OCI-LY1 (cell line): ENCODE measurements around the gene LARP4.
A peak's percentile ranks its signal among the peaks of the same experiment; 100 is the strongest.

ENCODE experiments used
- H2AFZ ChIP-seq: fragments of 200-600 bp; sonication (generic), shearing (Covaris generic); 2 replicates; pipeline ENCODE4 v1.6.0; 2014; ENCODE audit warnings: antibody characterized with exemption, mild to moderate bottlenecking, low read length
- H3F3A ChIP-seq: fragments of 200-600 bp; sonication (generic), shearing (Covaris generic); 2 replicates; pipeline ENCODE4 v1.6.0; 2014; ENCODE audit warnings: mild to moderate bottlenecking, antibody characterized with exemption, low read length, moderate library complexity; ENCODE audit not compliant: insufficient read depth
- H3K27ac ChIP-seq: fragments of 200-600 bp; sonication (generic); 2 replicates; pipeline ENCODE4 v1.5.1; 2014; ENCODE audit warnings: low read length, mixed run types, mild to moderate bottlenecking, low read depth; ENCODE audit not compliant: poor library complexity, severe bottlenecking
- H3K27me3 ChIP-seq: fragments of 200-600 bp; sonication (generic); 2 replicates; pipeline ENCODE4 v1.6.0; 2014; ENCODE audit warnings: antibody characterized with exemption, mild to moderate bottlenecking, low read length, moderate library complexity; ENCODE audit not compliant: insufficient read depth
- H3K36me3 ChIP-seq: fragments of 200-600 bp; sonication (generic); 2 replicates; pipeline ENCODE4 v1.6.1; 2014; ENCODE audit warnings: mild to moderate bottlenecking, antibody characterized with exemption, low read length, moderate library complexity, mixed read lengths; ENCODE audit not compliant: insufficient read depth
- H3K4me1 ChIP-seq: fragments of 200-600 bp; sonication (generic); 2 replicates; pipeline ENCODE4 v1.5.1; 2014; ENCODE audit warnings: mild to moderate bottlenecking, low read length, moderate library complexity; ENCODE audit not compliant: insufficient read depth, severe bottlenecking
- H3K4me2 ChIP-seq: fragments of 200-600 bp; sonication (generic), shearing (Covaris generic); 2 replicates; pipeline ENCODE4 v1.6.1; 2014; ENCODE audit warnings: low read length
- H3K4me3 ChIP-seq: fragments of 200-600 bp; sonication (generic); 2 replicates; pipeline ENCODE4 v1.5.1; 2014; ENCODE audit warnings: low read length, low read depth, mild to moderate bottlenecking, mixed read lengths; ENCODE audit not compliant: poor library complexity, severe bottlenecking
- H3K79me2 ChIP-seq: fragments of 200-600 bp; shearing (Covaris generic); 2 replicates; pipeline ENCODE4 v1.6.1; 2016; ENCODE audit warnings: mixed run types, low read length, mixed read lengths; ENCODE audit not compliant: insufficient read depth
- H3K9ac ChIP-seq: fragments of 200-600 bp; sonication (generic), shearing (Covaris generic); 2 replicates; pipeline ENCODE4 v1.6.1; 2014; ENCODE audit warnings: mild to moderate bottlenecking, low read length, mixed read lengths
- H3K9me2 ChIP-seq: fragments of 200-600 bp; sonication (generic), shearing (Covaris generic); 2 replicates; pipeline ENCODE4 v1.6.1; 2014; ENCODE audit warnings: low read depth, mild to moderate bottlenecking, low read length, mixed read lengths
- H3K9me3 ChIP-seq: fragments of 200-600 bp; shearing (Covaris generic); 2 replicates; pipeline ENCODE4 v1.6.1; 2014; ENCODE audit warnings: low read length, mixed read lengths
- H4K20me1 ChIP-seq: fragments of 200-600 bp; sonication (generic), shearing (Covaris generic); 2 replicates; pipeline ENCODE4 v1.6.0; 2016; ENCODE audit warnings: mild to moderate bottlenecking, low read length; ENCODE audit not compliant: insufficient read depth
- EZH2 ChIP-seq: fragments of 200-600 bp; sonication (generic), shearing (Covaris generic); IDR thresholded peaks from 2 replicates; pipeline ENCODE4 v1.8.0; 2017; ENCODE audit warnings: borderline replicate concordance, mixed run types, mild to moderate bottlenecking, antibody characterized with exemption, low read length, moderate library complexity, mixed read lengths
- TF ChIP-seq, protein P1 (sequence below): fragments of 200-600 bp; sonication (generic), shearing (Covaris generic); IDR thresholded peaks from 2 replicates; pipeline ENCODE4 v1.5.1; 2017; ENCODE audit warnings: mild to moderate bottlenecking, antibody characterized with exemption, low read length, moderate library complexity, mixed read lengths

LARP4 gene

GRCh38 chr12:50397117-50397650, 3.5 kb upstream of the LARP4 start:
- H3K4me1 ChIP-seq: peaks cover 8% of the 10 kb centered on the region
- H2AFZ ChIP-seq: no peak overlapping the region

DNA sequence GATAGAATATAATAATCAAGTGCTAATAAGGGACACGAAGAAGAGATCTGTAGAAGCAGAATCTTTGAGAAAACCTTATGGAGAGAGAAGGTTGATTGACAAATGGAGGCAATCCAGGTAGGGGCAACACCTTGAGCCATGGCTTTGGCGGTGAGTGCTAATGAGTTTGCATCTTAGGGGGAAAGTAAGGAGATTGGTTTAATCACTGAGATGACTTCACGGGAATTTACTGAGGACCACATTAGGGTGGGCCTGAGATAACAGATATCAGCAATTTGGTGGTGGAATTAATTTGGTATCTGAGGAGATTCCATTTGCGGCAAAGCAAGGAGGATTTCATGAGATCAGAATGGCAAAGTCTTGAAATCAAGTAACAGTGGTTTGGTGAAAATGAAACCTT, 1.8 kb upstream of the LARP4 start:
- Histone ChIP-seq H3F3A (no peaks in the 10 kb centered on the region), H3K4me2 (no peak overlapping the region), H3K79me2 (peaks cover 27% of the 10 kb centered on the region), H3K4me1 (peaks cover 23% of the 10 kb centered on the region), H3K36me3 (peaks cover 7% of the 10 kb centered on the region; the same call in 1 of the 2 replicates), H3K9me2 (no peaks in the 10 kb centered on the region), H2AFZ (no peak overlapping the region), H4K20me1 (no peaks in the 10 kb centered on the region), H3K9me3 (no peaks in the 10 kb centered on the region), H3K27ac (no peak overlapping the region), H3K9ac (no peak overlapping the region), H3K27me3 (no peaks in the 10 kb centered on the region), H3K4me3 (no peak overlapping the region)
- TF ChIP-seq, protein P1, sequence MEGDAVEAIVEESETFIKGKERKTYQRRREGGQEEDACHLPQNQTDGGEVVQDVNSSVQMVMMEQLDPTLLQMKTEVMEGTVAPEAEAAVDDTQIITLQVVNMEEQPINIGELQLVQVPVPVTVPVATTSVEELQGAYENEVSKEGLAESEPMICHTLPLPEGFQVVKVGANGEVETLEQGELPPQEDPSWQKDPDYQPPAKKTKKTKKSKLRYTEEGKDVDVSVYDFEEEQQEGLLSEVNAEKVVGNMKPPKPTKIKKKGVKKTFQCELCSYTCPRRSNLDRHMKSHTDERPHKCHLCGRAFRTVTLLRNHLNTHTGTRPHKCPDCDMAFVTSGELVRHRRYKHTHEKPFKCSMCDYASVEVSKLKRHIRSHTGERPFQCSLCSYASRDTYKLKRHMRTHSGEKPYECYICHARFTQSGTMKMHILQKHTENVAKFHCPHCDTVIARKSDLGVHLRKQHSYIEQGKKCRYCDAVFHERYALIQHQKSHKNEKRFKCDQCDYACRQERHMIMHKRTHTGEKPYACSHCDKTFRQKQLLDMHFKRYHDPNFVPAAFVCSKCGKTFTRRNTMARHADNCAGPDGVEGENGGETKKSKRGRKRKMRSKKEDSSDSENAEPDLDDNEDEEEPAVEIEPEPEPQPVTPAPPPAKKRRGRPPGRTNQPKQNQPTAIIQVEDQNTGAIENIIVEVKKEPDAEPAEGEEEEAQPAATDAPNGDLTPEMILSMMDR: no peak
- no peak for TF ChIP-seq EZH2

More at GRCh38 chr12:50397117-50397650, 3.5 kb upstream of the LARP4 start:
- peaks cover 10% of the 10 kb centered on the region for H3K79me2 ChIP-seq
- no peaks in the 10 kb centered on the region for H4K20me1 ChIP-seq
- no peaks in the 10 kb centered on the region for H3K9me2 ChIP-seq
- no peaks in the 10 kb centered on the region for H3K36me3 ChIP-seq
- H3K27ac ChIP-seq: no peak overlapping the region
- no peaks in the 10 kb centered on the region for H3F3A ChIP-seq
- no peak overlapping the region for H3K9ac ChIP-seq
- H3K4me2 ChIP-seq: no peak overlapping the region
- no peak for TF ChIP-seq EZH2
- TF ChIP-seq, protein P1: no peak
- no peak overlapping the region for H3K4me3 ChIP-seq
- no peaks in the 10 kb centered on the region for H3K9me3 ChIP-seq
- H3K27me3 ChIP-seq: no peaks in the 10 kb centered on the region

- Histone ChIP-seq H3F3A (no peaks in the 10 kb centered on the region), H3K27me3 (no peaks in the 10 kb centered on the region), H3K27ac (peak overlapping the region; percentile 82), H2AFZ (peak overlapping the region; percentile 67; the same call in 1 of the 2 replicates), H3K4me1 (peaks cover 23% of the 10 kb centered on the region), H3K79me2 (peaks cover 40% of the 10 kb centered on the region), H3K36me3 (peaks cover 12% of the 10 kb centered on the region; the same call in 1 of the 2 replicates), H4K20me1 (no peaks in the 10 kb centered on the region), H3K4me2 (peak overlapping the region; percentile 86), H3K4me3 (peak overlapping the region; percentile 88), H3K9me2 (no peaks in the 10 kb centered on the region), H3K9ac (peak overlapping the region; percentile 86), H3K9me3 (no peaks in the 10 kb centered on the region)
- TF ChIP-seq, protein P1: no peak
- no peak for TF ChIP-seq EZH2
These were observed 514 bp upstream of the LARP4 start for GRCh38 chr12:50400104-50400637.
